Panc1 (cell line): ENCODE results near the gene ATXN7L2. TPM values are rescaled to one million over a fixed set of nuclear protein-coding genes. Genes with fewer than 3 reads are reported as not detected.

ENCODE experiments used
- ATAC-seq: fragments of 200-7000 bp; cut with Tn5 transposase; 2 replicates; pipeline ENCODE4 v1.9.1; 2020; ENCODE audit warnings: mild to moderate bottlenecking, moderate library complexity
- BruUV-seq: library from RNA; stranded (reverse); fragments of 400-500 nt; replicated peaks from 2 replicates; lab custom pipeline; 2021; lab: Mats Ljungman, UMichigan
- CTCF ChIA-PET: fragments of 300-600 bp; sonication (Branson Sonifier 250); formaldehyde crosslinking; loops from one replicate; lab custom pipeline; 2022; ENCODE audit warnings: antibody characterized with exemption; lab: Charles Lee
- POLR2A ChIA-PET: fragments of 300-600 bp; sonication (Branson Sonifier 250); formaldehyde crosslinking; loops from one replicate; lab custom pipeline; 2022; ENCODE audit warnings: antibody characterized with exemption; lab: Charles Lee
- DNase-seq: peaks from one replicate; pipeline ENCODE4 v3.0.0-alpha.2; 2010; ENCODE audit warnings: low read depth, low spot score
- H3K27ac ChIP-seq: 2 replicates; pipeline ENCODE4 v1.5.1; 2011; ENCODE audit warnings: mild to moderate bottlenecking, low read length, inconsistent platforms
- H3K27me3 ChIP-seq: fragments of 200-500 bp; sonication (Bioruptor generic); 2 replicates; pipeline ENCODE4 v1.6.0; 2014; ENCODE audit warnings: low read length, inconsistent platforms; ENCODE audit not compliant: control insufficient read depth, insufficient read depth
- H3K36me3 ChIP-seq: fragments of 200-500 bp; sonication (Bioruptor generic); 2 replicates; pipeline ENCODE4 v1.5.1; 2014; ENCODE audit warnings: inconsistent platforms, mild to moderate bottlenecking, low read length, moderate library complexity; ENCODE audit not compliant: control insufficient read depth, insufficient read depth
- H3K4me1 ChIP-seq: 2 replicates; pipeline ENCODE4 v1.5.1; 2011; ENCODE audit warnings: inconsistent platforms, mild to moderate bottlenecking, low read length, moderate library complexity; ENCODE audit not compliant: control insufficient read depth, insufficient read depth
- H3K4me3 ChIP-seq, 2 experiments: 2 replicates each; pipeline ENCODE4 v1.5.1; 2011 to 2012; ENCODE audit warnings: low read depth in 2 of 2, low read length in 2 of 2, mild to moderate bottlenecking in 2 of 2, inconsistent platforms in 1 of 2, moderate library complexity in 1 of 2
- H3K9me3 ChIP-seq: fragments of 200-500 bp; sonication (Bioruptor generic); 2 replicates; pipeline ENCODE4 v1.5.1; 2014; ENCODE audit warnings: low read depth, mild to moderate bottlenecking, inconsistent platforms, low read length, moderate library complexity; ENCODE audit not compliant: control insufficient read depth, insufficient read depth
- CTCF ChIP-seq: fragments of 450-650 bp; IDR thresholded peaks from 2 replicates; pipeline ENCODE4 v1.5.1; 2017; ENCODE audit warnings: mild to moderate bottlenecking
- POLR2AphosphoS5 ChIP-seq: IDR thresholded peaks from 2 replicates; pipeline ENCODE4 v1.6.1; 2012; ENCODE audit warnings: mild to moderate bottlenecking, low read depth, low read length, moderate library complexity
- REST ChIP-seq, 2 experiments: IDR thresholded peaks; 2 replicates each; pipeline ENCODE4 v1.6.1; 2011 to 2012; ENCODE audit warnings: low read depth in 2 of 2, control low read depth in 1 of 2, low read length in 1 of 2, mild to moderate bottlenecking in 1 of 2, moderate library complexity in 1 of 2; ENCODE audit not compliant: insufficient read depth in 1 of 2
- SIN3A ChIP-seq: IDR thresholded peaks from 2 replicates; pipeline ENCODE4 v1.6.1; 2012; ENCODE audit warnings: low read depth, mild to moderate bottlenecking, low read length, moderate library complexity, borderline replicate concordance; ENCODE audit not compliant: insufficient read depth
- TCF7L2 ChIP-seq: IDR thresholded peaks from 2 replicates; pipeline ENCODE4 v1.6.1; 2011; ENCODE audit warnings: mild to moderate bottlenecking, low read depth, low read length, inconsistent platforms
- in situ Hi-C: cut with HindIII; loops from 2 replicates; pipeline ENCODE4 v1.10.0; 2016; ENCODE audit warnings: low sequenced_read_pairs, low pct_unique_long_range_greater_than_20kb
- intact Hi-C: fragments of 100-400 bp; cut with micrococcal nuclease; formaldehyde crosslinking; loops from one replicate; pipeline ENCODE4 v1.10.0; 2022; ENCODE audit not compliant: unreplicated experiment
- total RNA-seq: library from RNA; stranded (reverse); gene quantifications from one replicate; pipeline ENCODE4 v1.2.1, GENCODE V29; 2021; ENCODE audit not compliant: unreplicated experiment

Gene ATXN7L2
- total RNA-seq, 1 experiment from 2014 or later = 4.9 TPM

DNA sequence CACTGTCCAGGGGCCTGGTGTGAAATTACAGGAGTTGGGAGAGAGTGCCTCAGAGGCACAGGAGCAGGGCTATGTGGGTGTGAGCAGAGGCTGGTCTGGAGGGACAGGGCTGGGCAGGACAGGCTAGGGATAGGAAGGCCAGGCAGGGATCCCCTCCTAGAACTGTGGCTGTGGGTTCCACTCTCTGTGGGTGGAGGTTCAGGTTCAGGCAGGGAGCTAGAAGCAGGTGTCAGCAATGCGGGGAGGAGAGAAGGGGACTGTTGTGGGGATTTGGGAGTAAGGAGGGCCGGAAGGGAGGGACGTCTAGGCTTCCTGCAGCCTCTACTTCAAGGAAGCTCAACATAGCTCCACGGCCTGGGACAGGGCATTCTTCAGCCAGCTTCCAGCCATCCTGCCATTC, 47.7 kb downstream of the ATXN7L2 start:
- H3K27ac ChIP-seq = no peak overlapping the region
- in situ Hi-C loops = no loop called here
- H3K27me3 ChIP-seq = no peaks in the 10 kb centered on the region
- POLR2A ChIA-PET = no interaction called here
- BruUV-seq = no TSS peak
- intact Hi-C loops = loop anchor here (10.0 kb wide), 1 partner anchor 97 kb away; no protein-coding TSS in a partner anchor
- no peaks in the 10 kb centered on the region for H3K9me3 ChIP-seq
- no peak overlapping the region for H3K4me3 ChIP-seq
- ATAC-seq (no peak), DNase-seq (no peak)
- no peak for TF ChIP-seq POLR2AphosphoS5
- no peak for TF ChIP-seq TCF7L2
- CTCF ChIA-PET = interaction anchor here (0.8 to 2.9 kb wide), 5 partner anchors 13 to 40 kb away, joined by 3 to 23 read pairs (median 15); partner anchors contain the start of gene CYB561D1
- H3K36me3 ChIP-seq = no peaks in the 10 kb centered on the region
- 0 out of 2 replicates have a peak, but pooled peaks cover 3% of the 10 kb centered on the region for H3K4me1 ChIP-seq

DNA sequence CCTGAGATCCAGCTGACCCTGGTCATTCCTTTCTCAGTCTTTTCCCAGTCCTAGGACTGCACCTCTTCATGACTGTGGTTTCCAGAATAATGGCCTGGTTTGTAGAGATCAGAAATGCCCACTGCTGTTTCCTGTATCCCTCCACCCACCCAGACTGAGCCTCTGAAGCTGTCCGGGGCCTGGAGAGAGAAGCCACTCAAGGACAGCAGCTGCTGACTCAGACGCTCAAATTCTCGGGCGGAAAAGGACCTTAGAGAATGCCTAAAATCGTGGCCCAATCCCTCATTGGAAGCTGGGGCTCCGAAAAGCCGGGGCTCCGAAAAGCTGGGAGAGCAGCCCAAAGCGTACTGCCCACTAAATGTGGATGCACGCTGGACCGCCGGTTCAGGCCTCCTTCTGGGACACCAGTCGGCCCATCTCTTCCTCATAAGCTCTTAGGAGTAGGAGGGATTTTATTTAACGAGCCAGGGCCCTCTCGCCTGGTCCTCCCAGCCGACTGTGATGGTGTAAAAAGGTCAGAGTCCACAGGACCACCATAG, 48.2 kb downstream of the ATXN7L2 start:
- CTCF ChIA-PET = interaction anchor here (0.6 to 2.9 kb wide), 9 partner anchors 12 to 575 kb away, joined by 3 to 23 read pairs (median 5); partner anchors contain the start of gene CYB561D1
- H3K27me3 ChIP-seq = no peaks in the 10 kb centered on the region
- in situ Hi-C loops (no loop called here), intact Hi-C loops (loop anchor here (2.0 to 10.0 kb wide), 2 partner anchors 39 to 97 kb away; no protein-coding TSS in a partner anchor)
- H3K4me3 ChIP-seq = no peak overlapping the region; a peak in 1 of 4 replicates
- H3K4me1 ChIP-seq = 0 out of 2 replicates have a peak, but pooled peaks cover 3% of the 10 kb centered on the region
- ATAC-seq = no peak
- no peak overlapping the region for H3K27ac ChIP-seq
- no peak for TF ChIP-seq REST (IDR thresholded peaks at IDR 0.05; ENCODE audit: insufficient read depth in 1 of 2, low read depth in 2 of 2, low read length in 1 of 2)
- no peak for TF ChIP-seq TCF7L2
- no peak for TF ChIP-seq POLR2AphosphoS5
- no peak for TF ChIP-seq SIN3A
- no peak for TF ChIP-seq CTCF
- POLR2A ChIA-PET = no interaction called here
- H3K36me3 ChIP-seq = no peaks in the 10 kb centered on the region
- no peak for DNase-seq
- no TSS peak for BruUV-seq
- H3K9me3 ChIP-seq = no peaks in the 10 kb centered on the region
